ENCODE data around the gene OR10A4. TPM values are rescaled to one million over a fixed set of nuclear protein-coding genes. Genes with fewer than 3 reads are reported as not detected.

Gene OR10A4
- total RNA-seq, 6 experiments from 2014 or later: not detected

DNA sequence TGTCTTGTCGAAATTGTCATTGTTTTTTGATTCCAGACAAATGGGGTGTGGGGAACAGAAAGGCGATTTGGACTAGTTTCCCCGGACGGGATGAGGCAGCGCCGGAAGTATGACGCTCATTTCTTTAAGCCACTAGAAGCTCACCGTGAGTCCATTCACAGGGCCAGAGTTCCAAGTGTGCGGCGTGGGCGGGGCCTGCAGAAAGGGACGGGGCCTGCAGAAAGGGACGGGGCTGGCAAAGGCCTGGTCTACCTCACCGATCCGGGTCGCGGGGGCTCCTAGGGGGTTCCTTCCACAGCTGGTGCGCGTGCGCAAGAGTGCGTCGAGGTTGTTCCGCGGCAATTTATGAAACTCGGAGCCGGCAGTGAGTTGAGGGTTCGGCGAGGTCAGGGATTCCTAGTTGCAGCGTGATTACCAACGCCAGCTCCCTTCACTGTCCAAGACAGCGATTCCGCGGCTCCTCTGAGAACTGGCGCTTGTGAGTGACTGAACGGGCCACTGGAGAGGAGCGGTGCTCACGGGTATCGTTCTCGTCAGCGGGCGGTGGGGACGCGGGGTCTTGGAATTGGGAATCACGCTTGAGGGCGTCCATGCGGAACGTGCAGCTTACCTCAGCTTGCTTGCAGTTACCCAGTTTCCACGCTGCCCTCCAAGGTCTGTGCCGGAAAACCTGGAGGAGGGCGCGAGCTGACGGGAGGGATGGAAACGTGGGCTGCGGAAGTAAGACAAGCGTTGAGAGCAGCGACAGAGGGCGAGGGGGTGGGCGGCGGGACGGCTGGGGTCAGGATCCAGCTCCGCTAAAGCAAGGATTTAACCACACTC, 50.0 kb downstream of the OR10A4 start, which contains the start of gene ZNF215:
ZNF215 (plus strand) TSS at position 219 of the 822 bp plus-strand sequence. CDS start 5,847 bp downstream, outside the sequence.
- H3K27ac Mint-ChIP-seq: peak within 1 kb of the TSS; percentile 72
- H3K9me3 Mint-ChIP-seq: no peaks in the 10 kb centered on the region
- peaks cover 23% of the 10 kb centered on the region for H3K4me1 Mint-ChIP-seq (ENCODE audit: low read depth)
- DNase-seq: peak; percentile 78
- H3K27me3 Mint-ChIP-seq (ENCODE audit: insufficient read depth): no peaks in the 10 kb centered on the region
- TF ChIP-seq, protein P1, sequence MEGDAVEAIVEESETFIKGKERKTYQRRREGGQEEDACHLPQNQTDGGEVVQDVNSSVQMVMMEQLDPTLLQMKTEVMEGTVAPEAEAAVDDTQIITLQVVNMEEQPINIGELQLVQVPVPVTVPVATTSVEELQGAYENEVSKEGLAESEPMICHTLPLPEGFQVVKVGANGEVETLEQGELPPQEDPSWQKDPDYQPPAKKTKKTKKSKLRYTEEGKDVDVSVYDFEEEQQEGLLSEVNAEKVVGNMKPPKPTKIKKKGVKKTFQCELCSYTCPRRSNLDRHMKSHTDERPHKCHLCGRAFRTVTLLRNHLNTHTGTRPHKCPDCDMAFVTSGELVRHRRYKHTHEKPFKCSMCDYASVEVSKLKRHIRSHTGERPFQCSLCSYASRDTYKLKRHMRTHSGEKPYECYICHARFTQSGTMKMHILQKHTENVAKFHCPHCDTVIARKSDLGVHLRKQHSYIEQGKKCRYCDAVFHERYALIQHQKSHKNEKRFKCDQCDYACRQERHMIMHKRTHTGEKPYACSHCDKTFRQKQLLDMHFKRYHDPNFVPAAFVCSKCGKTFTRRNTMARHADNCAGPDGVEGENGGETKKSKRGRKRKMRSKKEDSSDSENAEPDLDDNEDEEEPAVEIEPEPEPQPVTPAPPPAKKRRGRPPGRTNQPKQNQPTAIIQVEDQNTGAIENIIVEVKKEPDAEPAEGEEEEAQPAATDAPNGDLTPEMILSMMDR (IDR thresholded peaks at IDR 0.05): no peak
- H3K36me3 Mint-ChIP-seq (ENCODE audit: low read depth): peaks cover 6% of the 10 kb centered on the region
- peak within 1 kb of the TSS; percentile 98 for H3K4me3 Mint-ChIP-seq

DNA sequence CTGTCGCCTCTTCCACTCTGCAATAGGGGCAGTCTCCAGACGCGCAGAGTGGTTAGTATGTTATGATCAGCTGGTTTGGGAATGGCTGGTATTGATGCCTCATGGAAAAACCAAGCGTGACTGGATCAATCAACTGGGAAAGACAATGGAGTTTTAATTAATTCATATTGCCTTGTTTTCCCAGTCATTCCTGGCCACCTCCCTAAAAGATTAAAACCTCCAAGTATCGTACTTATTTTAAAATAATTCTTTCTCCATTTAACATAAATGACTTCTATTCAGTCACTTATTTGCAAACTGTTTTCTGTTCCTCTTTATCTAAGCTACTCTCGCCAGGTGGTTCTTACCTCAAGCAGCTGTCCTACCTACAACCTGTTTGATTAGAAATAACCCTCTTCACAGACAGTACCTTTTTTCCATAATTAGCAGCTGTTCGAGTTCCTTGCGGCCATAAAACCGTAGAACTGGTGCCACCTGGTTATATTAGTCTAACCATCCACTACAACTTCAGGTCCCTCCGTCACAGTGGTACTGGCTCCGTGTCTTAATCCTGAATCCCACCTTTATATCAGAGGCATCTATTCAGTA, 50.7 kb downstream of the OR10A4 start:
- Mint-ChIP-seq H3K36me3 (ENCODE audit: low read depth) (peaks cover 7% of the 10 kb centered on the region), H3K27me3 (ENCODE audit: insufficient read depth) (no peaks in the 10 kb centered on the region), H3K4me1 (ENCODE audit: low read depth) (peaks cover 23% of the 10 kb centered on the region), H3K4me3 (peak overlapping the region; percentile 98), H3K27ac (peak overlapping the region; percentile 72), H3K9me3 (no peaks in the 10 kb centered on the region)
- DNase-seq: no peak
- TF ChIP-seq, protein P1 (IDR thresholded peaks at IDR 0.05): no peak

Other genes with a start within 250 kb of the OR10A4 start
- 1 to 10 TPM; 1.4 to 2.8 (median 2.3) TPM for gene DCHS1, start 220.8 kb upstream of the OR10A4 start, total RNA-seq (2021; fragmentation: NEBNext Ultra II Directional; extraction: Animal tissue kit (Norgen Biotek cat#: 25700))
- gene MRPL17, start 193.3 kb upstream of the OR10A4 start, total RNA-seq (2021; fragmentation: NEBNext Ultra II Directional; extraction: Animal tissue kit (Norgen Biotek cat#: 25700)): 100 to 1,000 TPM in 1 of 6 experiments, 10 to 100 TPM in 5; 79.5 to 111 (median 89.4) TPM
- gene OR2AG2, start 104.6 kb upstream of the OR10A4 start, total RNA-seq (2021; fragmentation: NEBNext Ultra II Directional; extraction: Animal tissue kit (Norgen Biotek cat#: 25700)): under 1 TPM in 5 of 6 experiments, not detected in 1; 0.07 to 0.14 (median 0.08) TPM
- not detected for gene OR2AG1, start 93.6 kb upstream of the OR10A4 start, total RNA-seq (2021; fragmentation: NEBNext Ultra II Directional; extraction: Animal tissue kit (Norgen Biotek cat#: 25700))
- gene OR6A2, start 76.9 kb upstream of the OR10A4 start, total RNA-seq (2021; fragmentation: NEBNext Ultra II Directional; extraction: Animal tissue kit (Norgen Biotek cat#: 25700)): under 1 TPM in 1 of 6 experiments, not detected in 5; 0.12 TPM
- gene OR10A5, start 30.9 kb upstream of the OR10A4 start, total RNA-seq (2021; fragmentation: NEBNext Ultra II Directional; extraction: Animal tissue kit (Norgen Biotek cat#: 25700)): not detected
- not detected for gene OR10A2, start 13.6 kb upstream of the OR10A4 start, total RNA-seq (2021; fragmentation: NEBNext Ultra II Directional; extraction: Animal tissue kit (Norgen Biotek cat#: 25700))
- gene OR2D2, start 15.9 kb downstream of the OR10A4 start, total RNA-seq (2021; fragmentation: NEBNext Ultra II Directional; extraction: Animal tissue kit (Norgen Biotek cat#: 25700)): not detected
- gene OR2D3, start 44.4 kb downstream of the OR10A4 start, total RNA-seq (2021; fragmentation: NEBNext Ultra II Directional; extraction: Animal tissue kit (Norgen Biotek cat#: 25700)): not detected
- 1 to 10 TPM; 4.7 to 6.5 (median 5.6) TPM for gene ZNF215, start 49.8 kb downstream of the OR10A4 start, total RNA-seq (2021; fragmentation: NEBNext Ultra II Directional; extraction: Animal tissue kit (Norgen Biotek cat#: 25700))
- gene ZNF214, start 143.7 kb downstream of the OR10A4 start, total RNA-seq (2021; fragmentation: NEBNext Ultra II Directional; extraction: Animal tissue kit (Norgen Biotek cat#: 25700)): 1 to 10 TPM in 5 of 6 experiments, under 1 TPM in 1; 0.85 to 2.0 (median 1.7) TPM
- under 1 TPM in 1 of 6 experiments, not detected in 5; 0.06 TPM for gene NLRP14, start 143.9 kb downstream of the OR10A4 start, total RNA-seq (2021; fragmentation: NEBNext Ultra II Directional; extraction: Animal tissue kit (Norgen Biotek cat#: 25700))
- not detected for gene RBMXL2, start 212.4 kb downstream of the OR10A4 start, total RNA-seq (2021; fragmentation: NEBNext Ultra II Directional; extraction: Animal tissue kit (Norgen Biotek cat#: 25700))